PC-3 (cell line): ENCODE results near the gene MYCL. TPM values are rescaled to one million over a fixed set of nuclear protein-coding genes. Genes with fewer than 3 reads are reported as not detected.

Experiments
- ATAC-seq: fragments of 200-7000 bp; cut with Tn5 transposase; 2 replicates; pipeline ENCODE4 v1.9.1; 2020; ENCODE audit warnings: mild to moderate bottlenecking, moderate library complexity
- BruUV-seq: library from RNA; stranded (reverse); fragments of 400-500 nt; replicated peaks from 2 replicates; lab custom pipeline; 2021; lab: Mats Ljungman, UMichigan
- CTCF ChIA-PET: fragments of 300-600 bp; sonication (Branson Sonifier 250); formaldehyde crosslinking; loops from one replicate; lab custom pipeline; 2022; ENCODE audit warnings: antibody characterized with exemption; lab: Charles Lee
- POLR2A ChIA-PET: fragments of 300-600 bp; sonication (Branson Sonifier 250); formaldehyde crosslinking; loops from one replicate; lab custom pipeline; 2022; ENCODE audit warnings: antibody characterized with exemption; ENCODE audit not compliant: unreplicated experiment; lab: Charles Lee
- DNase-seq: peaks from one replicate; pipeline ENCODE4 v3.0.0-alpha.2; 2015
- H2AFZ ChIP-seq: fragments of 300-600 bp; sonication (generic); 2 replicates; pipeline ENCODE4 v1.6.0; 2016; ENCODE audit warnings: antibody characterized with exemption, low read length
- H3F3A ChIP-seq: fragments of 300-600 bp; sonication (generic); one replicate; pipeline ENCODE4 v1.6.0; 2017; ENCODE audit warnings: antibody characterized with exemption, low read length, control low read depth, mild to moderate bottlenecking; ENCODE audit not compliant: unreplicated experiment
- H3K27ac ChIP-seq: fragments of 300-600 bp; sonication (generic); 2 replicates; pipeline ENCODE4 v1.5.1; 2016; ENCODE audit warnings: mild to moderate bottlenecking, low read length
- H3K27me3 ChIP-seq: fragments of 300-600 bp; sonication (generic); 2 replicates; pipeline ENCODE4 v1.6.1; 2016; ENCODE audit warnings: low read length, mixed read lengths
- H3K36me3 ChIP-seq: fragments of 300-600 bp; sonication (generic); 2 replicates; pipeline ENCODE4 v1.6.1; 2016; ENCODE audit warnings: low read depth, mixed run types, low read length, mixed read lengths
- H3K4me1 ChIP-seq: fragments of 300-600 bp; sonication (generic); 2 replicates; pipeline ENCODE4 v1.5.1; 2016; ENCODE audit warnings: low read length; ENCODE audit not compliant: insufficient read depth
- H3K4me2 ChIP-seq: fragments of 300-600 bp; sonication (generic); 2 replicates; pipeline ENCODE4 v1.6.0; 2016; ENCODE audit warnings: low read length
- H3K4me3 ChIP-seq: fragments of 300-600 bp; sonication (generic); 2 replicates; pipeline ENCODE4 v1.5.1; 2016; ENCODE audit warnings: mild to moderate bottlenecking, low read length, mixed read lengths
- H3K79me2 ChIP-seq: fragments of 300-600 bp; sonication (generic); 2 replicates; pipeline ENCODE4 v1.6.1; 2017; ENCODE audit warnings: low read length, mixed read lengths
- H3K9ac ChIP-seq: fragments of 300-600 bp; sonication (generic); 2 replicates; pipeline ENCODE4 v1.6.0; 2016; ENCODE audit warnings: mild to moderate bottlenecking, low read length
- H3K9me2 ChIP-seq: fragments of 300-600 bp; sonication (generic); replicated peaks from 2 replicates; pipeline ENCODE4 v1.6.1; 2016; ENCODE audit warnings: mixed run types, low read length, mixed read lengths
- H3K9me3 ChIP-seq: fragments of 300-600 bp; sonication (generic); 2 replicates; pipeline ENCODE4 v1.6.1; 2016; ENCODE audit warnings: low read length, mixed read lengths
- H4K20me1 ChIP-seq: fragments of 300-600 bp; sonication (generic); 2 replicates; pipeline ENCODE4 v1.6.1; 2016; ENCODE audit warnings: low read length, mixed read lengths
- EZH2 ChIP-seq: fragments of 300-600 bp; sonication (generic); IDR thresholded peaks from one replicate; pipeline ENCODE4 v1.6.1; 2017; ENCODE audit warnings: antibody characterized with exemption, mild to moderate bottlenecking, low read length; ENCODE audit not compliant: unreplicated experiment
- EZH2phosphoT487 ChIP-seq: fragments of 300-600 bp; sonication (generic); IDR thresholded peaks from 2 replicates; pipeline ENCODE4 v1.6.1; 2018; ENCODE audit warnings: mild to moderate bottlenecking, antibody characterized with exemption, low read length, borderline replicate concordance
- intact Hi-C: fragments of 100-400 bp; cut with micrococcal nuclease; formaldehyde crosslinking; loops from 2 replicates; pipeline ENCODE4 v1.9.0; 2023
- total RNA-seq: library from RNA; depleted of rRNA; stranded (reverse); fragments of >200 nt; gene quantifications from 2 replicates; pipeline ENCODE4 v1.2.3, GENCODE V29; 2014
- TF ChIP-seq, protein P1 (sequence below): fragments of 300-600 bp; sonication (generic); conservative IDR thresholded peaks from 2 replicates; pipeline ENCODE4 v1.5.1; 2017; ENCODE audit warnings: antibody characterized with exemption, low read depth, mild to moderate bottlenecking, low read length

Gene MYCL
- total RNA-seq, 1 experiment from 2014 or later, result 4.0 TPM

- no peaks in the 10 kb centered on the region for H3K27me3 ChIP-seq
- H3K79me2 ChIP-seq, result no peaks in the 10 kb centered on the region
- ChIA-PET POLR2A (interaction anchor here (0.5 to 0.8 kb wide), 4 partner anchors 47 to 1769 kb away, joined by 5 to 14 read pairs (median 6); partner anchors contain the start of gene PPIE), CTCF (interaction anchor here (0.9 to 1.6 kb wide), 3 partner anchors 9 to 75 kb away, joined by 3 to 26 read pairs (median 5); partner anchors contain the start of gene MYCL)
- DNase-seq (peak; percentile 84), ATAC-seq (peak; percentile 89)
- peak overlapping the region; percentile 36 for H2AFZ ChIP-seq
- TF ChIP-seq EZH2phosphoT487 (no peak), EZH2 (no peak)
- TF ChIP-seq, protein P1, sequence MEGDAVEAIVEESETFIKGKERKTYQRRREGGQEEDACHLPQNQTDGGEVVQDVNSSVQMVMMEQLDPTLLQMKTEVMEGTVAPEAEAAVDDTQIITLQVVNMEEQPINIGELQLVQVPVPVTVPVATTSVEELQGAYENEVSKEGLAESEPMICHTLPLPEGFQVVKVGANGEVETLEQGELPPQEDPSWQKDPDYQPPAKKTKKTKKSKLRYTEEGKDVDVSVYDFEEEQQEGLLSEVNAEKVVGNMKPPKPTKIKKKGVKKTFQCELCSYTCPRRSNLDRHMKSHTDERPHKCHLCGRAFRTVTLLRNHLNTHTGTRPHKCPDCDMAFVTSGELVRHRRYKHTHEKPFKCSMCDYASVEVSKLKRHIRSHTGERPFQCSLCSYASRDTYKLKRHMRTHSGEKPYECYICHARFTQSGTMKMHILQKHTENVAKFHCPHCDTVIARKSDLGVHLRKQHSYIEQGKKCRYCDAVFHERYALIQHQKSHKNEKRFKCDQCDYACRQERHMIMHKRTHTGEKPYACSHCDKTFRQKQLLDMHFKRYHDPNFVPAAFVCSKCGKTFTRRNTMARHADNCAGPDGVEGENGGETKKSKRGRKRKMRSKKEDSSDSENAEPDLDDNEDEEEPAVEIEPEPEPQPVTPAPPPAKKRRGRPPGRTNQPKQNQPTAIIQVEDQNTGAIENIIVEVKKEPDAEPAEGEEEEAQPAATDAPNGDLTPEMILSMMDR, result no peak
- intact Hi-C loops, result loop anchor here (1.0 kb wide), 1 partner anchor 8 kb away; the partner anchor contains the start of gene MYCL
- H3K4me1 ChIP-seq, result peaks cover 22% of the 10 kb centered on the region
- no peaks in the 10 kb centered on the region for H3K9me3 ChIP-seq
- peak overlapping the region; percentile 4; the same call in 1 of the 2 replicates for H3K4me3 ChIP-seq
- no peak overlapping the region for H3K9ac ChIP-seq
- H4K20me1 ChIP-seq, result no peaks in the 10 kb centered on the region
- peak overlapping the region; percentile 62 for H3K4me2 ChIP-seq
- no peak overlapping the region; the same call in 1 of the 2 replicates for H3K27ac ChIP-seq
- H3F3A ChIP-seq, result no peaks in the 10 kb centered on the region
- H3K9me2 ChIP-seq, result no peaks in the 10 kb centered on the region
- no peaks in the 10 kb centered on the region for H3K36me3 ChIP-seq
- no TSS peak for BruUV-seq
Observed at GRCh38 chr1:39892601-39893595, 8.8 kb downstream of the MYCL start.

GRCh38 chr1:39890880-39891279 lies 10.8 kb downstream of the MYCL start:
- H3K27ac ChIP-seq, result no peak overlapping the region
- no peaks in the 10 kb centered on the region for H3F3A ChIP-seq
- H3K4me2 ChIP-seq, result no peak overlapping the region
- DNase-seq (no peak), ATAC-seq (no peak)
- H3K9ac ChIP-seq, result no peak overlapping the region
- no TSS peak for BruUV-seq
- CTCF ChIA-PET, result no interaction called here
- no peaks in the 10 kb centered on the region for H4K20me1 ChIP-seq
- no peak overlapping the region for H2AFZ ChIP-seq
- no peaks in the 10 kb centered on the region for H3K36me3 ChIP-seq
- no peaks in the 10 kb centered on the region for H3K79me2 ChIP-seq
- H3K4me1 ChIP-seq, result peaks cover 22% of the 10 kb centered on the region
- intact Hi-C loops, result no loop called here
- TF ChIP-seq, protein P1, result no peak
- TF ChIP-seq EZH2 (no peak), EZH2phosphoT487 (no peak)
- H3K27me3 ChIP-seq, result no peaks in the 10 kb centered on the region
- no peaks in the 10 kb centered on the region for H3K9me2 ChIP-seq
- POLR2A ChIA-PET, result no interaction called here
- no peak overlapping the region for H3K4me3 ChIP-seq
- H3K9me3 ChIP-seq, result no peaks in the 10 kb centered on the region

DNA sequence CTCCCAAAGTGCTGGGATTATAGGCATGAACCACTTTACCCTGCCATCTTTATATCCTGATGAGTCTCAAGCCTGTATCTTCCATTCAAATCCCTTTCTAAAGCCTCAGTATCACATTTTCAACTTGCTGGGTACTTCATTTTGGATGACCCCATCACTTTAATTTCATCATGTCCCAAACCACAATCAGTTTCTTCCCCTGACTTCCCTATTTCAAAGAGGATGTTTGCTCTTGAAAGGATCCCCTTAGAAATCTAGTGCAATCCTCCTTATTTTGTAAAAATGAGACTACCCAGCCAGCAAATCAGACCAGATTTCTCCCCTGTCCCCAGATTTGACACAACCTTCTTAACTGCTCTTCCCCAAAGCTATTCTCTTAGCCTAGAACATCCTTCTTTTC lies 11.4 kb downstream of the MYCL start:
- Histone ChIP-seq H3F3A (no peaks in the 10 kb centered on the region), H3K27ac (no peak overlapping the region), H4K20me1 (no peaks in the 10 kb centered on the region), H3K9me2 (no peaks in the 10 kb centered on the region), H3K9ac (no peak overlapping the region), H2AFZ (no peak overlapping the region), H3K4me1 (peaks cover 22% of the 10 kb centered on the region), H3K27me3 (no peaks in the 10 kb centered on the region), H3K36me3 (no peaks in the 10 kb centered on the region), H3K4me2 (no peak overlapping the region), H3K4me3 (no peak overlapping the region), H3K79me2 (no peaks in the 10 kb centered on the region), H3K9me3 (no peaks in the 10 kb centered on the region)
- intact Hi-C loops, result no loop called here
- TF ChIP-seq, protein P1, result no peak
- no peak for TF ChIP-seq EZH2phosphoT487
- TF ChIP-seq EZH2, result no peak
- ATAC-seq (no peak), DNase-seq (no peak)
- POLR2A ChIA-PET, result interaction anchor here (0.6 kb wide), 1 partner anchor 12 kb away, joined by 5 read pairs; no protein-coding TSS in a partner anchor
- BruUV-seq, result no TSS peak
- CTCF ChIA-PET, result no interaction called here
